ENCODE results near the gene MDP1.
A peak's percentile ranks its signal among the peaks of the same experiment; 100 is the strongest.

The MDP1 gene

GRCh38 chr14:24198814-24199524, 16.9 kb downstream of the MDP1 start:
- DNase-seq (ENCODE audit: low read depth), result no peak

GRCh38 chr14:24197056-24197450, 18.8 kb downstream of the MDP1 start:
- no peak for DNase-seq (ENCODE audit: low read depth)

- no peak for DNase-seq (ENCODE audit: low read depth)
Measured at GRCh38 chr14:24196071-24197055, 19.5 kb downstream of the MDP1 start.

DNA sequence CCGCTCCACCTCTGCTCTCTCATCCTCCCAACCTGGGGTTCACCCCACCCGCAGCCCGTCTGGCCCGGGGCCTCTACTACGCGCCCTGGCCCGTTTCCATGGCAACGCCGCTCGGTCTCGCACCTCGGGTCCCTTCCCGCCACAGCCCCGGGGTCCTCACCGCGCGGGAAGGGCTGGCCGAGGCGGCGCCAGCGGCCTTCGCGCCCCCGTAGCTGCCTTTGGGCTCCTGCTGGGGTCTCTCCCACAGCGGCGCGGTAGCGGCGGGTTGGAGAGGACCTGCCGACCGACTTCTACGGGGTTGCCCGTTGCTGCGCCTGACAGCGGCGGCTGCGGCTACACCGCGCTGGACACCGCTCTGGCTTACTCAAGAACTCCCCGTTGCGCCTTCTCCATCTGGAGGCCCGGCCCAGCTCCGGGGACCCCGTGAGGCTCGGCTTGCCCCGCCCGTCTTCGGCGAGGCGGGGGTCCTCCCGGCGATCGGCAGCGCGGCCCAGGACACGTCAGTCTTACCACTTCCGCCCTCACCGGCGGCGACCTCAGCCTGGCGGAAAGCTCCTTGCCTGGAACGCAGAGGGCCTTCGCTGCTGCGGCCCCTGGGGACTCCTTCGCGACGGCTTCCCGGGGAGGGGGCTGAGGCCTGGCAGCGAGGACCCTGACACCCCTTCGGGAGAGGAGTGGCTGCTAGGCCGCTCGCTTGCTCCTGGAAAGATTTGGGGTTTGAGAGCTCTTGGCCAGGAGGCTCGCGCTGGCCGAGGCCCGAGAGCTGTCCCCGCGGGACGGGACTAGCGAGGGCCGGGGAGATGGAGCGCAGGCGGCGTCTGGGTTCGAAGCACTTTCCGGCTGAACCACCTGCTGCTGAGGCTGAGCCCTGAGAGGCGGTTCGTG, 20.4 kb downstream of the MDP1 start, which contains the start of gene TM9SF1:
Gene TM9SF1 (minus strand): TSS at position 256 of the 885 bp plus-strand sequence. CDS start 422 bp downstream, outside the sequence.
- DNase-seq (ENCODE audit: low read depth), result peak; percentile 82

DNA sequence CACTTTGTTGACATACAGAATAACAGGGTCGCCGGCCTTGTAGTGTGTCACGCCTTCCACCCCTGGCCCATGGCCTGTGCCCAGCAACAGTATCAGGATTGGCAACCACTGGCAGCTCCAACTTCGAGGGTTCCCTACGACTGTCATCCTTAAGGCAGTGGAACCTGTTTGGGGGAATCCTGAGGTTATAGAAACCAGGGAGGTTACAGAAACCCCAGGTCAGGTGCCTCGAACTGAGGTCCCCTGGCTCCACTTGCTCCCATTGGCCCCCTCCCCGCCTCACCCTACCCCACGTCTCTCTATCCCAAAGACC, 21.0 kb downstream of the MDP1 start:
- no peak for DNase-seq (ENCODE audit: low read depth)

DNA sequence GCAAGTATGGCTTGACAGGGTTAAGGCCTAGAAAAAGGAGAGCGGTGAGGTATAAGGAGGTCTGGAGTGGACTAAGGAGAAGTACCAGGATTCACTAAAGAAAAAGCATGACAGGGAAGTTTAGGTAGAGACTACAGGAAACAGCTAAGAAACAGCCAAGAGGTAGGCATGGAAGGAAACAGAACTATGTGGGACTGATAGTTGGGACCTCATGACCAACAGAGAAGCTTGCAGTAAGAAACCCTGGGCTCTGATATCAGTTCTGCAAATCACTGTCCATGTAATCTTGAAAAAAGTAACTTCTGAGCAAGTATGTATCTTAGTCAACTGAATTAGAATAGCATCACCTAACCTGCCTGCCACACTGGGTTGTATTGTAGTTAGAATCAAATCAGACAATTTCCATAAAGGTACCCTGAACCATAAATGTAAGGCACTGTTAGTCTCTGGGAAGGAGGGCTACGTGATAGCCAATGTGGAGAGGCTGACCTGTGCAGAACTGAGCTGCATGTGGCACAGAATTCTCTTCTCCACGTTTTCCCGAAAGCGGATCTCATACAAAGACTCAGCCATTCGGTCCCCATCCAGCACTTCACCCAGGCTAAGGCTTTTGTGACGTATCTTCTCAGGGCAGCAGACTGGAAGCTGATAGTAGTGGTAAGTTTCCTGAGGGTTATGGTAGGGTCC, 21.5 kb downstream of the MDP1 start:
- no peak for DNase-seq (ENCODE audit: low read depth)

- no peak for DNase-seq (ENCODE audit: low read depth)
Measured at GRCh38 chr14:24192933-24193332, 22.9 kb downstream of the MDP1 start.

GRCh38 chr14:24190416-24190815, 25.4 kb downstream of the MDP1 start:
- DNase-seq (ENCODE audit: low read depth), result no peak

GRCh38 chr14:24189460-24189859, 26.4 kb downstream of the MDP1 start:
- no peak for DNase-seq (ENCODE audit: low read depth)

GRCh38 chr14:24189059-24189375, 26.8 kb downstream of the MDP1 start:
- no peak for DNase-seq (ENCODE audit: low read depth)

DNA sequence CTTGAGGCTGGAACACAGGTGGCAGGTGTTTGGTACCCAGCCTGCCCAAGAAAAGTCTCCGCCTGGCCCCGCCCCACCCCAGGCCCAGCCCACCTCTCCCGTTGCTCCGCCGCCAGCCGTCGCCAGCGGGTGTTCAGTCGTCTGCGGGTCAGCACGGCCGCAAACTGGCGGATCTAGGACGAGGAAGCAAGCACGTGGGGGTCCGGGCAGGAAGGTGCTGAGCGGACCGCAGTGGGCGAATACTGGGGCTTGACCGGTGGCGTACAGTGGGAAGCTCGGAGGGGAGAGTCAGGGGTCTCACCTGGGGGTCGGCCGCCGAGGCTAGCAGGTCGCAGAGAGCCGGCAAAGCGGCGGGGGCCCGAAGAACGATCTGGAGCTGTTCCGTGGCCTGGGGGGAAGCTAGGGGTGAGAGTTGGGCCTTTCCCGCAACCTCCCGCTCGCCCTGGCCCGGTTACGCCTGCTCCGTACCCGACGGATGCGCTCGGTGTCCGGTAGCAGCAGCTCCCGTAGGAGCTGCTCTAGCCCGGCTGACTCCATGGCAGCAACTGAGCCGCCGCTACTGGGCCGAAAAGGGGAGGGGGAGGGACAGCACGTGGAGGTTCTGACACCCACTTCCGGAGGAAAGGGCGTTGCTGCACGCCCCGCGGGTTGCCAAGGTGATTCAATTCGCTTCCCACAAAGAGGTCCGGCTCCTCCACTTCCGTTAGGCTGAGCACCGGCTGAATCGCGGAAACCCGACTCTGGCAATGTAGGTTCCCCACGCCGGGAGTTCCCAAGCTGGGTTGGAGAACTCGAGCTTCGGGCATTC, 27.4 kb downstream of the MDP1 start, which contains the start of gene IPO4:
Gene IPO4 (minus strand): TSS at position 566 of the 808 bp plus-strand sequence. CDS start 29 bp downstream, at position 537.
- DNase-seq (ENCODE audit: low read depth), result peak; percentile 94

GRCh38 chr14:24187539-24187915, 28.3 kb downstream of the MDP1 start:
- DNase-seq (ENCODE audit: low read depth), result no peak

GRCh38 chr14:24186831-24187538, 28.9 kb downstream of the MDP1 start:
- no peak for DNase-seq (ENCODE audit: low read depth)

GRCh38 chr14:24185741-24186140, 30.1 kb downstream of the MDP1 start:
- DNase-seq (ENCODE audit: low read depth), result no peak

GRCh38 chr14:24185026-24185425, 30.8 kb downstream of the MDP1 start:
- no peak for DNase-seq (ENCODE audit: low read depth)

GRCh38 chr14:24184104-24184970, 31.5 kb downstream of the MDP1 start:
- no peak for DNase-seq (ENCODE audit: low read depth)

GRCh38 chr14:24183014-24183481, 32.8 kb downstream of the MDP1 start:
- no peak for DNase-seq (ENCODE audit: low read depth)

GRCh38 chr14:24182110-24182882, 33.6 kb downstream of the MDP1 start:
- DNase-seq (ENCODE audit: low read depth), result no peak
